SJSA1 (cell line): ENCODE data around the gene CHN2. TPM values are rescaled to one million over a fixed set of nuclear protein-coding genes. Genes with fewer than 3 reads are reported as not detected.

Experiments used
- DNase-seq, 2 experiments: peaks; one replicate each; pipeline ENCODE4 v3.0.0-alpha.2; 2015 to 2020; ENCODE audit warnings: low spot score in 2 of 2, low read depth in 1 of 2
- H3K27ac ChIP-seq: fragments of 250-450 bp; sonication (Bioruptor Pico); 2 replicates; pipeline ENCODE4 v1.5.1; 2020; ENCODE audit warnings: mild to moderate bottlenecking, moderate library complexity
- H3K27me3 ChIP-seq: fragments of 250-450 bp; sonication (Bioruptor Pico); replicated peaks from 2 replicates; pipeline ENCODE4 v1.5.1; 2020; ENCODE audit warnings: mild to moderate bottlenecking, moderate library complexity
- H3K36me3 ChIP-seq: fragments of 250-450 bp; sonication (Bioruptor Pico); 2 replicates; pipeline ENCODE4 v1.5.1; 2020; ENCODE audit warnings: mild to moderate bottlenecking
- H3K4me1 ChIP-seq: fragments of 250-450 bp; sonication (Bioruptor Pico); replicated peaks from 2 replicates; pipeline ENCODE4 v1.6.1; 2021; ENCODE audit warnings: mild to moderate bottlenecking
- H3K4me3 ChIP-seq: fragments of 250-450 bp; sonication (Bioruptor Pico); 2 replicates; pipeline ENCODE4 v1.5.1; 2020; ENCODE audit warnings: mild to moderate bottlenecking
- H3K9me3 ChIP-seq: fragments of 250-450 bp; sonication (Bioruptor Pico); replicated peaks from 2 replicates; pipeline ENCODE4 v1.5.1; 2020; ENCODE audit warnings: mild to moderate bottlenecking
- total RNA-seq: library from RNA; depleted of rRNA; stranded (reverse); fragments of >200 nt; shearing (Covaris generic); gene quantifications from 2 replicates; pipeline ENCODE4 v1.2.3, GENCODE V29; 2014

CHN2 gene
- total RNA-seq, 1 experiment from 2014 or later = 0.21 TPM

DNA sequence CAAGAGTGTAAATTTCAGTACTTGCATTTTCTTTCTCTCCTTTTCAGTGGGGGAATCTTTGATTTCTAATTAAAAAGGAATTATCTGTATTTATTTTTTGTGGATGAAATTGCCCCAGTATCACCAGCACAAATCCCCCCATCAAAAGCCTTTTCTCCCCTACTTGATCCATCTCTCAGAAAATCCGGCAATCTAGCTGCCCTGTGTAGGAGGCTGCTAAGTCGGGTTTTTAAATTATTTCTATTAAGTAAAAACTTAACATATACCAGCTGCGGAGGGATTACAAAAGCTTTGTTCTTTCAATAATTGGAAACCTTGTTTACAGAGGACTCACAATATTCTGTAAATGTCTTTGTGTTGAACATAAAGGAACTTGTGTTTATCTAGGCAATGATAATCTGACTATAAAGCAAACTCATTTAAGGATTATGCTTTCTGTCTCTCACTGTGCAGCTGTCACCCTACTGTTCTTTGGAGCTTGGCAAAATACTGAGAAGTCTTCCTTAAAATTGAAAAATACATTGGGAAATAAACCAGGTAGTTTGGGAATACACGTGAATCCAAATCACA lies 191.7 kb downstream of the CHN2 start:
- H3K36me3 ChIP-seq = no peaks in the 10 kb centered on the region
- H3K27ac ChIP-seq = no peak overlapping the region
- no peak for DNase-seq
- H3K4me3 ChIP-seq = no peak overlapping the region
- H3K27me3 ChIP-seq = peaks cover 23% of the 10 kb centered on the region
- H3K4me1 ChIP-seq = no peaks in the 10 kb centered on the region
- no peaks in the 10 kb centered on the region for H3K9me3 ChIP-seq

DNA sequence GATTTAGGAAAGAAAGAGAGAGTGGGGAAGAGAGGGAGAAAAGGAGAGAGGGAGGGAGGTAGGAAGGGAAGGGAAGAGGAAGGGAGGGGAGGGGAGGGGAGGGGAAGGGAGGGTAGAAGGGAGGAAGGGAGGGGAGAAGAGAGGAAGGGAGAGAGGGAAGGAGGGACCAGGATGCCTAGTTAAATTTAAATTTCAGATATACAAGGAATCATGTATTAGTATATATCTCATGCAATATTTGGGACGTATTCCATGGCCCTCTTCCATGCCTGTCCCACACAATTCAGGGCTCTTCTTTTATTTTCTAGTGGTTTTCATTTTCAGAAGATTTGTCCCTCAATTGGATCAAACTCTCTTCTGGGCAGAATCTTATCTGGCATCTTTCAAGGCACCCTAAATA lies 196.7 kb downstream of the CHN2 start:
- Histone ChIP-seq H3K4me1 (no peaks in the 10 kb centered on the region), H3K27me3 (peaks cover 15% of the 10 kb centered on the region), H3K4me3 (no peak overlapping the region), H3K27ac (no peak overlapping the region), H3K9me3 (no peaks in the 10 kb centered on the region), H3K36me3 (no peaks in the 10 kb centered on the region)
- DNase-seq = no peak

DNA sequence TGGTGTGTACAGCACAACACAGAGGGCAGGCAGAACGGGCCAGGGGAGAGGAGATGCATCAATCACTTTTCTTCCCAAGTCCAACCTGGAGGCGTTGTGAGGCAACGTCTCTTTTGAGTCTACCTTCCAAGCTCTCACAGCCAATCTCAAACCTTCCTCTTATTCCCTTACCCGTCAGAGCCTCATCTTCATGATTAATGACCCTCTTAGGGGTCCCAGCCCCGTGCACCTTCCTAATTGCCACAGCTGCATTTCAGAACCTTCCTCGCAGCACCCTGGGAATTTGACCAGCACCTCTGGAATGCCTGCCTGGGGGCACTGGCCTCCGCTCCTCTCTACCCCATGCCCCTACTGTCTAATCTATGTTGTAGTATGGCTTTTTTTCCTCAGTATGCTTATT lies 199.7 kb downstream of the CHN2 start:
- H3K27me3 ChIP-seq = 0 out of 2 replicates have a peak, but pooled peaks cover 3% of the 10 kb centered on the region

DNA sequence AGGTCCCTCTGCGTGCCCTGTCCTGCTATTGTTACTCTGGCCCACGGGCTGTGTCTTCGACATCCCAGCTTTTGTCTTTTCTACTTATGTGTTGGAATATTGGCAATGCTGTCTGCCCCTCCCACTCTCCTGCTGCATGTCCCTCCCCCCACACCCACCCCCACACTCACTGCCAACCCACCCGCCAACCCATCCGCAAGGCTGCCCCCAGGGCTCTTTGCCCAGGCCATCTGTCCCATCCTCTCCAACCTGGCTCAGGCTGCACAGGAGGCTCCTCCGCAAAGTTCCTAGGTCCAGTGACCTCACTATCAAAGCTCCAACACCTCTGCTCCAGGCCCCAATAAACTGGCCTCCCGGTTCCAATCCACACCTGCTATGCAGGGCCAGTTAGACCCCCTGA lies 202.0 kb downstream of the CHN2 start:
- Histone ChIP-seq H3K4me1 (no peaks in the 10 kb centered on the region), H3K27ac (no peak overlapping the region), H3K9me3 (no peaks in the 10 kb centered on the region), H3K36me3 (no peaks in the 10 kb centered on the region), H3K27me3 (peaks cover 7% of the 10 kb centered on the region; the same call in 1 of the 2 replicates), H3K4me3 (no peak overlapping the region)
- no peak for DNase-seq

More for the DNA sequence above, 199.7 kb downstream of the CHN2 start:
- no peaks in the 10 kb centered on the region for H3K36me3 ChIP-seq
- no peaks in the 10 kb centered on the region for H3K4me1 ChIP-seq
- no peak overlapping the region for H3K4me3 ChIP-seq
- no peaks in the 10 kb centered on the region for H3K9me3 ChIP-seq
- no peak overlapping the region for H3K27ac ChIP-seq
- DNase-seq = no peak

DNA sequence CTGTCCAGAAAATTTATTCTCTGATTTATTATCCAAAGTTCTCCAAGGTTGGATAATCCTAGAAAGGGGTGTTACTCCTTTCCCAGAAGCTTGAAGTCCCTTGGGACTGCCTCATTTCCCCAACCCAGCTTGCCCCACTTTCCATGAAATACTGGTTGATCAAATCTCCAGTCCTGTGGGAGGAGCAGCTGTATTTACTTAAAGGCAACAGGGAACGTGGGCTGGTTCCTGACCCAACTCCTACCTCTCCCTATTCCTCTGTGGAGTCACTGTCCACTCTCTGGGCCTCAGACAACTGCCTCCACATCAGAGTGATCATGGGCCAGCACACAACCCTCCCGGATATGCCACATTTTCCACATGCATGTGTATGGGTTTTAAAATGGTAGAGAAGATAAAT lies 202.8 kb downstream of the CHN2 start:
- no peaks in the 10 kb centered on the region for H3K9me3 ChIP-seq
- no peaks in the 10 kb centered on the region for H3K4me1 ChIP-seq
- DNase-seq = no peak
- no peak overlapping the region for H3K27ac ChIP-seq
- peaks cover 11% of the 10 kb centered on the region for H3K27me3 ChIP-seq
- H3K36me3 ChIP-seq = no peaks in the 10 kb centered on the region
- no peak overlapping the region for H3K4me3 ChIP-seq

DNA sequence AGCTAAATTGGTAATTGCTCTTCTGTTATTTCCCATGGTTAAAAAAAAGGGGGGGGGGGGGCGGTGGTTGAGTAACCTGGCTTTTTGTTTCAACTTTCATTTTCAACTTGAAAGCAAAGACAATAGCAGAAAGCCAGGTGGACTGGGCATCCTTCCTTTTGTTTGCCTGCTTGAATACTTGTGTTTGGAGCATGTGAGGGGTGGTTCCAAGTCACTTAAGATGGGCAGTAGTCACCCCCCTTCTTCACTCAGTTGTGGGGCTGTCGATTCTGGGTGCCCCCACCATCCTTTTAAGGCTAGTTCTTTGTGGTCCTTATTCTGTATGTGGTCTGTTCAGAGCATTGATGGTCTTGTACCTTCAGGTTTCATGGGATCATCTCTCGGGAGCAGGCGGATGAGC lies 203.4 kb downstream of the CHN2 start:
- Histone ChIP-seq H3K9me3 (no peaks in the 10 kb centered on the region), H3K4me1 (no peaks in the 10 kb centered on the region), H3K27ac (no peak overlapping the region), H3K4me3 (no peak overlapping the region), H3K27me3 (peaks cover 17% of the 10 kb centered on the region), H3K36me3 (no peaks in the 10 kb centered on the region)
- DNase-seq = no peak

DNA sequence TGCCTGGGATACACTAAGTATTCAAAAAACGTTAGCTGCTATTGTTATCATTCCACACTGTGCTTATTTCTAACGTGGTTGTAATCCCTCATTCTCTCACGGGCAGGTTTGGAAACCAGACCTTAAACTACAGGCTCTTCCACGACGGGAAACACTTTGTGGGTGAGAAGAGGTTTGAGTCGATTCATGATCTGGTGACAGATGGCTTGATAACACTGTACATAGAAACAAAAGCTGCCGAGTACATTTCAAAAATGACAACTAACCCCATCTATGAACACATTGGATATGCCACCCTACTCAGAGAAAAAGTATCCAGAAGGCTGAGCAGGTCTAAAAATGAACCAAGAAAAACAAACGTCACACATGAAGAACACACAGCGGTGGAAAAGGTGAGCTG lies 205.9 kb downstream of the CHN2 start:
- no peaks in the 10 kb centered on the region for H3K4me1 ChIP-seq
- H3K27me3 ChIP-seq = peaks cover 19% of the 10 kb centered on the region
- H3K27ac ChIP-seq = no peak overlapping the region
- DNase-seq = no peak
- no peak overlapping the region for H3K4me3 ChIP-seq
- no peaks in the 10 kb centered on the region for H3K36me3 ChIP-seq
- H3K9me3 ChIP-seq = no peaks in the 10 kb centered on the region

DNA sequence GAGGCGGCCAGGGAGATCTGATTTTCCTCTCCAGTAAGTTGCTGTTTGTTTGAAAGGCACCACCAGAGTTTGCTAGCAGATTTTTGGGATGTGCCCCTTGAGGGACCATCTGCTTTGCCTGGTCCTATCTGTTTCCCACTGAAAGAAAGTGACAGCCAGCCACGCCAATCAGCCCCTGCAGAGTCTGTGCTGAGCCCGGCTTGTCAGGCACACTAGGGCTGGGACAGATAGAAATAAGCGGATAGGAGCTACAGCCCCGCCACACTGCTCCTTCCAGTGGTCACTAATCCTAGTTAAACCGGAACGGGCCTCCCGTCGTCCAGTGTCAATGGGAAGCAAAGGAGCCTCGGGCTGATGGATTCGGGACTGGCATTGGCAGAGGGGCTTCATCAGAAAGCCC lies 207.2 kb downstream of the CHN2 start:
- peaks cover 19% of the 10 kb centered on the region for H3K27me3 ChIP-seq
- H3K4me3 ChIP-seq = no peak overlapping the region
- H3K9me3 ChIP-seq = no peaks in the 10 kb centered on the region
- no peaks in the 10 kb centered on the region for H3K36me3 ChIP-seq
- no peak for DNase-seq
- H3K4me1 ChIP-seq = no peaks in the 10 kb centered on the region
- H3K27ac ChIP-seq = no peak overlapping the region

DNA sequence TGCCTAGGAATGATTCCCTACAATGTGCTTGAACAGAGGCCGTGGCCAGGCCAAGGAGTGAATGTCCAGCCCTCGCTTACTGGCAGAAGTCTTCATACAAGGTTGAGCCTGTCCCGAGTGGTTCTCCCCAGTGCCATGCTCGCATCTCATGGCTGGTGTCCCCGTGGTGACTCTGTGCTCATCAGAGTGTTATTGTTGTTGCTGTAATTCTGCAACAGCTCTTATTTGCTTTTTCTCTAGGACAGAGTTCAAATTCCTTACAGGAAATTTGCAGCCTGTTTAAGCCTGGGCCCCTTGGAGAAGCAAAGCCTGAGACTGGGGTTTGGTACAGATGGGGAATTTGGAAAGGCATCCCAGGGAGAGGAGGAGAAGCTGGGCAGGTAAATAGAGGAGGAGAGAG lies 211.3 kb downstream of the CHN2 start:
- Histone ChIP-seq H3K27me3 (peaks cover 19% of the 10 kb centered on the region), H3K9me3 (no peaks in the 10 kb centered on the region), H3K36me3 (no peaks in the 10 kb centered on the region), H3K27ac (no peak overlapping the region), H3K4me3 (no peak overlapping the region), H3K4me1 (no peaks in the 10 kb centered on the region)
- DNase-seq = no peak

DNA sequence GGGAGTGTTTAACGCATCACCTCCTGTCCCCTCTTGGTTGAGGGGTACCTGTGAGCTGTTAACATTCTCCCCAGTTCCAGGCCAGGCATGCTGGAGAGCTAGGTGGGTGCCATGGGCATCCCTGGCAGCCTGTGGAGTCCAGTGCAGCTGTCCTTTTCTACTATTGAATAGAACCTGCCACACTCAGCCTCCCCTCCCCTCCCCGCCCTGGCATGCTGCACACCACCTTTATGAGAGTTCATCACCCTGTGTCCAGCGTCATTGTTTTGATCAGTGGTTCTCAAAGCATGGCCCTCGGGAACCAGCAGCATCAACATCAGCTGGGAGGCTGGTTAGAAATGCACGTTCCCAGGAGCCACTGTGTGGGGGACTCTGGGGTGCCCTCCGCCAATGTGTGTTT lies 211.8 kb downstream of the CHN2 start:
- no peak for DNase-seq
- Histone ChIP-seq H3K27me3 (peaks cover 17% of the 10 kb centered on the region), H3K27ac (no peak overlapping the region), H3K4me3 (no peak overlapping the region), H3K4me1 (no peaks in the 10 kb centered on the region), H3K36me3 (no peaks in the 10 kb centered on the region), H3K9me3 (no peaks in the 10 kb centered on the region)

DNA sequence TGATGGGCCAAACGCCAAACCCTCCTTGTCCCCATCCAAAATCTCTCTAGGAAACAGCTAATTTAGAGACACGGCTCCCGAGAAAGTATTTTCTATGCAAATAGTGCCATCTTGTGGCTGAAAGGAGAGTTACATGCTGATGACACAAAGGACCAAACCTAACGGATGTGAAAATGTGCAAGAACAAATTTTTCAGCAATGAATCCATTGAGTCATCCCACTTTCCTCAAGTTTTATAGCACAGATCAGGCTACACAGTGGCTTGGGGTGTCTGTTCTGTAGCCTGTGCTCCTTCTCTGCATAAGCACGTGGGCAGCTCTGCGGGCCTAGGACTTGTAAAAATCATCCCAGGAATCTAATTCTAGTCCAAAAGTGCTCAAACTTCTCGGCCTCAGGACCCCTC lies 214.3 kb downstream of the CHN2 start:
- H3K27me3 ChIP-seq = peaks cover 9% of the 10 kb centered on the region
- no peaks in the 10 kb centered on the region for H3K9me3 ChIP-seq
- no peak overlapping the region for H3K4me3 ChIP-seq
- H3K27ac ChIP-seq = no peak overlapping the region
- no peaks in the 10 kb centered on the region for H3K4me1 ChIP-seq
- H3K36me3 ChIP-seq = no peaks in the 10 kb centered on the region
- peak; percentile 50 to 63 for DNase-seq

DNA sequence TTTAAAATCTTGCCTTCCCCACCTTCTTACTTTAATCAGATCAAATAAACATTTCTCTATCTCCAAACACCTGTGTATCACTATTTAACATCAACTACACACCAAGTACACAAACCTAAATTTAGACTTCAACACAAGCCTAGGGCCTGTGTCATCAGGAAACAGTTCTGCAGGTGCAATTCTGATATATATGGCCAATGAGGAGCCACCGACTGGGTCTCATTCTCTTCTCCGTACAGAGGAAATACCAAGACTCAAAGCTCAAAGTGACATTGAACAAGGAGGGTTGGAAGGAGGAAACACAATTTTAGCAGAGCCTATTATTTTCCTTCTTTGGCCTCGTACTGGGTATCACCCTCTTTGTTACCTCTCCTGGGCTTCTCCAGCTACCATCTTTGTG lies 216.4 kb downstream of the CHN2 start:
- H3K4me1 ChIP-seq = no peaks in the 10 kb centered on the region
- H3K27ac ChIP-seq = no peak overlapping the region
- H3K36me3 ChIP-seq = no peaks in the 10 kb centered on the region
- no peaks in the 10 kb centered on the region for H3K9me3 ChIP-seq
- no peak for DNase-seq
- H3K4me3 ChIP-seq = no peak overlapping the region
- peaks cover 22% of the 10 kb centered on the region for H3K27me3 ChIP-seq

DNA sequence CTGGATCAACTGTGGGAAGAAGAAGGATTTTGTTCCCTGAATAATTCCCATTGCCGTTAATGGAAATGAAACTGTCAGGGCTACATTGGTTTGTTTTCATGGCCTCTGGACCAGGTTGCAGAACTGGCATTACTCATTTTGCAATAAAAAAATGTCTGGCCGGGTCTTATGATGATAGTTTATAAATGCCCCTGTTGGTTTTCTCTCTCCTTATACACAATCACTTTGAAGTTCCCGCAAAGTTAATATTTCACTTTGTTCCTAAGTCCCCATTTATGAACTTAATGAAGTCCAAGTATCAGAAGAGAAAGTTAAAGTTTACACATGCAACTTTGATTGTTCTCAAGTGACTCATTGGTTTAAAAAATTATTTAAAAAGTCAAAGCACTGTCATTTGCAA lies 218.3 kb downstream of the CHN2 start:
- Histone ChIP-seq H3K27me3 (peaks cover 27% of the 10 kb centered on the region), H3K27ac (no peak overlapping the region), H3K36me3 (no peaks in the 10 kb centered on the region), H3K9me3 (no peaks in the 10 kb centered on the region), H3K4me3 (no peak overlapping the region), H3K4me1 (no peaks in the 10 kb centered on the region)
- no peak for DNase-seq

DNA sequence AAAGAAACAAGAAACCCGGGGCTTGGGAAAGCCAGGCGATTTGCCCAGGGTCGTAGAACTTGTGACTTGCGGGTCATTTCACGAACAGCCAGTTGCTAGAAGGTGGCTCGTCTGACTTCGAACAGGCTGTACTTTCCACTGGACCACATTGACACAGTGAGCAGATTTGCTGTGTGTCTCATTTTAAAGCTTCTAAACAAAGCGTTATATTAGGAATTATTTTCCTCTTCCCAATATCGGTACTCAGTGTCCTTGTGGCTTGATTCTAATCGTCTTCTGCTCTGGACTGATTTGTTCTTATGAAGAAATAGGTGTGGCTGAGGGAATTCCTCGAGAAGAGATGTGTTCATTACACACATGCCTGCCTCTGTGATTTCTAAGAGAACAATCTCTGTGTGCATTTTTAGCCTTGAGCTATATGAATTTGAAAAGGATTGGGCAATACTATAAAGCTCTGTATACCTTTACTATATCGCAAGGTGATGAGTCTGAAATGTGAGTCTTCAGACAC lies 219.1 kb downstream of the CHN2 start:
- Histone ChIP-seq H3K27ac (no peak overlapping the region), H3K4me1 (no peaks in the 10 kb centered on the region), H3K9me3 (no peaks in the 10 kb centered on the region), H3K27me3 (peaks cover 27% of the 10 kb centered on the region), H3K4me3 (no peak overlapping the region), H3K36me3 (no peaks in the 10 kb centered on the region)
- DNase-seq = no peak

DNA sequence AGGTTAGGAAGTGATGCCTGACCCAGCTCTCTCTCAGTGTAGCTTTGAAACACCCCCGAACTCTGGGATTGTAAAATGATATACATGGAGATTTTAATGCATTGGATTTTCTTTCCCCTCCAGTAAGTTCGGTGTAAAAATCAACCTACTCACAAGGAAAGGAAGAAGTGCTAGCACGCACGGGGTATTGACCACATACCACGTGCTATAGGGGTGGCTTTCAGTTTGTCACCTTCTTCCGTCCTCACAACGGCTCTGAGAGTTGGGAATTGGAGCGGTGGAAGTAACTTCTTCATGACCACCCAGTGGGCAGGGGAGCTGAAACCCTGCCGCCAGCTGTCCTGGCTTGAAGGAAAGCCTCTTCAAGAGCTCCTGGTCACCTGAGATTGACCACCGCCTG lies 219.6 kb downstream of the CHN2 start:
- H3K27me3 ChIP-seq = peaks cover 27% of the 10 kb centered on the region
- H3K4me1 ChIP-seq = no peaks in the 10 kb centered on the region
- DNase-seq = no peak
- H3K9me3 ChIP-seq = no peaks in the 10 kb centered on the region
- H3K4me3 ChIP-seq = no peak overlapping the region
- H3K36me3 ChIP-seq = no peaks in the 10 kb centered on the region
- no peak overlapping the region for H3K27ac ChIP-seq
